Neural crest cell (in vitro differentiated cells): ENCODE data around the gene MT1H. TPM values are rescaled to one million over a fixed set of nuclear protein-coding genes. Genes with fewer than 3 reads are reported as not detected.

Experiments used
- DNase-seq: peaks from one replicate; pipeline ENCODE4 v3.0.0; 2021; ENCODE audit warnings: low read depth, mixed read lengths, low spot score
- H3K27ac Mint-ChIP-seq: one replicate; pipeline ENCODE4 v1.8.0; 2021; ENCODE audit warnings: mild to moderate bottlenecking, mixed read lengths; ENCODE audit not compliant: unreplicated experiment
- H3K27me3 Mint-ChIP-seq: 2 replicates; pipeline ENCODE4 v1.8.0; 2021; ENCODE audit warnings: low read depth, mild to moderate bottlenecking, mixed read lengths
- H3K36me3 Mint-ChIP-seq: 2 replicates; pipeline ENCODE4 v1.8.0; 2021; ENCODE audit warnings: low read depth, mild to moderate bottlenecking, mixed read lengths
- H3K4me1 Mint-ChIP-seq: 2 replicates; pipeline ENCODE4 v1.8.0; 2021; ENCODE audit warnings: mixed read lengths
- H3K4me3 Mint-ChIP-seq: one replicate; pipeline ENCODE4 v1.8.0; 2021; ENCODE audit warnings: mild to moderate bottlenecking, mixed read lengths
- H3K9me3 Mint-ChIP-seq: 2 replicates; pipeline ENCODE4 v1.8.0; 2021; ENCODE audit warnings: mixed read lengths
- CTCF ChIP-seq: fragments of 200-600 bp; sonication (generic); conservative IDR thresholded peaks from 2 replicates; pipeline ENCODE4 v1.5.0; 2021; ENCODE audit warnings: antibody characterized with exemption, mild to moderate bottlenecking
- total RNA-seq: library from RNA; stranded (reverse); gene quantifications from 2 replicates; pipeline ENCODE4 v1.2.1, GENCODE V29; 2021

The MT1H gene
- total RNA-seq, 1 donor from 2014 or later, result not detected

- H3K36me3 Mint-ChIP-seq, result no peaks in the 10 kb centered on the region
- H3K4me3 Mint-ChIP-seq, result no peak overlapping the region
- peaks cover 83% of the 10 kb centered on the region for H3K27me3 Mint-ChIP-seq
- H3K9me3 Mint-ChIP-seq, result no peaks in the 10 kb centered on the region
- no peaks in the 10 kb centered on the region for H3K4me1 Mint-ChIP-seq
- TF ChIP-seq CTCF, result no peak
- no peak for DNase-seq
- no peak overlapping the region for H3K27ac Mint-ChIP-seq
Observed at GRCh38 chr16:56652600-56652999, 17.0 kb upstream of the MT1H start.

GRCh38 chr16:56653218-56653617, 16.4 kb upstream of the MT1H start:
- no peak for TF ChIP-seq CTCF
- DNase-seq, result no peak
- peaks cover 5% of the 10 kb centered on the region for H3K4me1 Mint-ChIP-seq

GRCh38 chr16:56657555-56658326, 11.9 kb upstream of the MT1H start, which contains the start of gene MT1F:
MT1F (plus strand) TSS chr16:56657959; CDS start chr16:56658059, 100 bp downstream.
- Mint-ChIP-seq H3K27me3 (peaks cover 87% of the 10 kb centered on the region), H3K9me3 (no peaks in the 10 kb centered on the region), H3K36me3 (peaks cover 3% of the 10 kb centered on the region), H3K4me1 (peaks cover 11% of the 10 kb centered on the region), H3K27ac (no peak within 1 kb of the TSS), H3K4me3 (peak within 1 kb of the TSS; percentile 86)
- TF ChIP-seq CTCF, result no peak
- peak; percentile 25 for DNase-seq

More at GRCh38 chr16:56653218-56653617, 16.4 kb upstream of the MT1H start:
- H3K27me3 Mint-ChIP-seq, result peaks cover 84% of the 10 kb centered on the region
- no peaks in the 10 kb centered on the region for H3K9me3 Mint-ChIP-seq
- no peaks in the 10 kb centered on the region for H3K36me3 Mint-ChIP-seq
- no peak overlapping the region for H3K27ac Mint-ChIP-seq
- no peak overlapping the region for H3K4me3 Mint-ChIP-seq

- TF ChIP-seq CTCF, result no peak
- no peak overlapping the region for H3K27ac Mint-ChIP-seq
- H3K4me3 Mint-ChIP-seq, result peak overlapping the region; percentile 86
- no peak for DNase-seq
- H3K9me3 Mint-ChIP-seq, result no peaks in the 10 kb centered on the region
- H3K4me1 Mint-ChIP-seq, result peaks cover 14% of the 10 kb centered on the region
- H3K36me3 Mint-ChIP-seq, result peaks cover 3% of the 10 kb centered on the region
- H3K27me3 Mint-ChIP-seq, result peaks cover 86% of the 10 kb centered on the region
Observed at GRCh38 chr16:56658327-56658875, 11.2 kb upstream of the MT1H start.

- Mint-ChIP-seq H3K9me3 (no peaks in the 10 kb centered on the region), H3K36me3 (peaks cover 3% of the 10 kb centered on the region), H3K4me1 (peaks cover 15% of the 10 kb centered on the region), H3K27ac (no peak overlapping the region), H3K4me3 (no peak overlapping the region), H3K27me3 (peaks cover 99% of the 10 kb centered on the region)
- no peak for TF ChIP-seq CTCF
- no peak for DNase-seq
Observed at GRCh38 chr16:56662357-56663354, 7.0 kb upstream of the MT1H start.
